Activated effector memory CD4-positive, alpha-beta T cell treated with Interleukin-2 at 50 U/mL for 16 hours (primary cell): ENCODE results near the gene NUDT16L1.
"Not testable (repeated sequence)": the region's sequence is repeated elsewhere in the genome, so short reads cannot be mapped to it uniquely, and the experiment has no call there.

Experiments used
- DNase-seq: peaks from one replicate; pipeline ENCODE4 v3.0.0-alpha.2; 2020

The NUDT16L1 gene

GRCh38 chr16:4726616-4727015, 33.3 kb downstream of the NUDT16L1 start:
- no peak for DNase-seq

GRCh38 chr16:4728676-4729075, 35.3 kb downstream of the NUDT16L1 start:
- no peak for DNase-seq

GRCh38 chr16:4729876-4730275, 36.5 kb downstream of the NUDT16L1 start:
- DNase-seq, result no peak

DNA sequence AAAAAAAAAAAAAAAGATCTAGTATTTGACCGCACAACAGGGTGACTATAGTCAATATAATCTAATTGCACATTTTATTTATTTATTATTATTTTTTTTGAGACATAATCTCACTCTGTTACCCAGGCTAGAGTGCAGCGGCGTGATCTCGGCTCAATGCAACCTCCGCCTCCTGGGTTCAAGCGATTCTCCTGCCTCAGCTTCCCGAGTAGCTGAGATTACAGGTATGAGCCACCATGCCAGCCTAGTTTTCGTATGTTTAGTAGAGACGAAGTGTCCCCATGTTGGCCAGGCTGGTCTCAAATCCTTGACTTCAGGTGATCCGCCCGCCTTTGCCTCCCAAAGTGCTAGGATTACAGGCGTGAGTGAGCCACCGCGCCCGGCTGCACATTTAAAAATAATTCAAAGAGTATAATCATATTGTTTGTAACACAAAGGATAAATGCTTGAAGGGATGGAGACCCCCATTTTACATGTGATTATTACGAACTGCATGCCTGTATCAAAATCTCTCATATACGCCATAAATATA, 39.9 kb downstream of the NUDT16L1 start:
- DNase-seq, result no peak

DNA sequence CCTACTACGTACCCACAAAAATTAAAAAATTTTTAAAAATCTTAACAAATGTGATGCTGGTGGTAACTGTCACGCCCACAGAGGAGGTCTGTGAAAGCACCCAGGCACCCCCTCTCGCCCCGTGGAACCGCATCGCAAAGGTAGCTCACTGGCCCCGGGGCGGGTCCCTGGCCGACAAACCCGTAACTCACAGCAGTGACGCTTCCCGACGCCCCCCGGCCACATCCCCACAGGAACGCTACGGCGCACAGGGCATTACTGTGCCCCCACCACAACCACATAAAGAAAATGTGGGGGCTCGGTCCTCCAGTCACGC, 40.3 kb downstream of the NUDT16L1 start:
- DNase-seq, result no peak

GRCh38 chr16:4734063-4734729, 40.8 kb downstream of the NUDT16L1 start, which contains the start of the genes ANKS3 and DNAAF8:
Gene ANKS3, minus strand, starts transcription at chr16:4734271. Its CDS starts 4,122 bp downstream, at chr16:4730149.
Gene DNAAF8, plus strand, starts transcription at chr16:4734537. Its CDS starts 1,978 bp downstream, at chr16:4736515.
- peak; percentile 74 for DNase-seq

DNA sequence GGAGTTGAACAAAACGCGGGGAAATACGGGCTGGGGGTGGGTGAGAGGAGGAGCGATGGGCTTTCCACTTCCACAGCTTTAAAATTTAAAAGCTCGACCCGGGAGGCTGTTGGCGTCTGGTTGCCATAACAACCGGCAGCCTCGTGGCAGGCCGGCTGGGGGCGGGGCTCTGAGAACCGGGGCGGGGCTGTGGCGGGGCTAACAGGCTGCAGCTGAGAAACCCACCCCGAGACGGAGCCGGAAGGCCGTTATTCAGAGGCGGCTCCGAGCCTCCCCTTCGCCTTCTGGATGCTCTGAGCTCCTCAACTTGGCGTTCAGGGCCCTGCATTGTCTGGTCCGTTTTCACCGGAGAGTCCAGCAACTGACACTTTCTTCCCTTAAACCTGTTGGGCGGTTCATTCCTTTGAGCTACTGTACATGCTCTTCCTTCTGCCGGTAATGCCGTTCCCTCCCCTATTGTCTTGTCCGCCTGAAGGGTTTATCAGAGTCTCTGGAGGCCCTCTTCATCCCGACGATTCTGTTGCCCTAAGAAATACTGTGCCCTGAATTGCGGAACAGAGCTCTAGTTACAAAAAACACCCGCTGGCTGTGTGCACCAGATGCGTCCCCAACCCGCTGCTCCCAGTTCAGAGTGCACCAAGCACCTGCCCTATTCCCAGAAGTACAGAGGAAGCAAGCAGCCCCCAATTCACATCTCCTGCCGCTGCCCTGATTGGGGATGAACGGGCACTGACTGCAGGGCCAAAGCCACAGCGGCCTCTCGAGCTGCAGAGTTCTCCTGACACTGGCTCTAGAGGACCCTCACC, 41.6 kb downstream of the NUDT16L1 start:
- DNase-seq, result peak; percentile 87

DNA sequence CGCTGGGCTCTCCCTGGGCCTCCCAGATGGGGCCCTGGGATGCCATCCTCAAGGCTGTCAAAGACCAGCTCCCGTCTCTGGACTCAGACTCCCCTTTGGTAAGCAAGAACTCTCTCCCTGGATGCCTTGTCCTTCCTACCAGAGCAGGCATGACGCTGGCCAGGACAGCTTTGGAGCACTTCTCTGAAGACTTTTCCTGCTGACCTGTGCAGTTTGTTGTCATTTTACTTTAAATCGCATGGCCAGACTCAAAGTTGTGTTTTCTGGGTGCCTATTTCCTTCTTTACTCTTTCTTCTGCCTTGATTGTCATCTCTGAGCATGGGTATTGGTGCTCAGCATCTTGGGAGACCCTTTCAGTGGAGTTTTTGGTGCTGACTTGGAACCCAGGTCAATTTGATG, 43.2 kb downstream of the NUDT16L1 start:
- DNase-seq, result no peak

DNA sequence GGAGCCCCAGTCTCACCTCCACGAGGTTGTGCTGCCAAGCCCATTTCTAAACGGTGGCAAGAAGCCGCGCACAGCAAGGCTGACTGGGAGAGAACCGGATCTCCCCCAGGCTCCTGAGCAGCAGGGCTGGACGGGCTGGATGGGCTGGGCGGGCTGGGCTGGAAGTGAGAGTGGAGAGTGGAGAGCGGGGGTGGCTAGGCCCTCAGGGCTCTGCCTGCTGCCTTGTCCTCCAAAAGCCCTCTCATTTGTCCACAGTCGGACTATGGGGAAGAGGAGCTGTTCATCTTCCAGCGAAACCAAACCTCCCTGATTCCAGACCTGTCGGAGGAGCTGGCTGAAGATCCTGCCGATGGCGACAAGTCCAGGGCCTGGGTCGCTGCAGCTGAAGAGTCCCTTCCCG, 44.2 kb downstream of the NUDT16L1 start:
- DNase-seq, result no peak

DNA sequence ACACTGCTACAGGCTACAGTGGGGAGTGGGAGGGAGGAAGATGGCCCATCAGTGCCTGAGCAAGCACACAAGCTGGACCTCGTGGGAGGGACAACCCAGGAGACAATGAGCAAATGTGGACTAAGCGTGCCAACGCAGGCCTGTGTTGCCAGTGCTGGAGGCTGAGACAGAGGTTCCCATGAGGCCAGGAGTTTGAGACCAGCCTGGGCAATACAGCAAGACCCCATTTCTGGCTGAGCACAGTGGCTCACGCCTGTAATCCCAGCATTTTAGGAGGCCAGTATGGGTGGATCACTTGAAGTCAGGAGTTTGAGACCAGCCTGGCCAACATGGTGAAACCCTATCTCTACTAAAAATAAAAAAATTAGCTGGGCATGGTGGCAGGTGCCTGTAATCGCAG, 45.0 kb downstream of the NUDT16L1 start:
- not testable (repeated sequence) for DNase-seq

GRCh38 chr16:4743226-4743878, 50.0 kb downstream of the NUDT16L1 start:
- DNase-seq, result no peak

DNA sequence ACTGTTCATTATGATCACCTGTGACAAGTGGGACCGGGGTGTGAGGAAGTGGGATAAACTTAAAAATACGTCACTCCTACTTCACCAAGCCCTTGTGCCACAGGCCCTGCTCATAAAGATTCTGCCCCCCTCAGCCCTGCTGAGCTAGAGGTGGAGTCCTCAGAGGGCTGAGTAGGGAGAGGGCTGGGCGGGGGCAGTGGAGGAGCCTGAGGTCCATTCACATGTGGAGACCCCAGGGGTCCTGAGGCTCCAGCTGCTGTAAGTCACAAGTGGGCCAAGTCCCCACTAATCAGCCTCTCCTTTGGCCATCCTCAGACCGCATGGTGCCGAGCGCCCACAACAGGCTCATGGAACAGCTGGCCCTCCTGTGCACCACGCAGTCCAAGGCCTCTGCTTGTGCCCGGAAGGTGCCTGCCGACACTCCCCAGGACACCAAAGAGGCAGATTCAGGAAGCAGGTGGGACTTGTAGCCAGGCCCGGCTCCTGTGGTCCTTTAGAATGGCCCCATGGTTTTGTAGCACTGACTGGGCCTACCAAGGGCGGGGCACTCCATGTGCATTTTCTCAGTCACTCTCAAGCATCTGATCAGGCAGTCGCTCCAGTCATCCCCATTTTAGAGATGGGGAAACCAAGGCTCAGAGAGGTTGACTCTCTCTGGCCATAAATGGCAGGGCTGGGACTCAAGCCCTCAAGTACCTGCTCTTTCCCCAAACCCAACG, 51.4 kb downstream of the NUDT16L1 start:
- no peak for DNase-seq

GRCh38 chr16:4745274-4745569, 51.9 kb downstream of the NUDT16L1 start:
- DNase-seq, result no peak
